Activated B cell treated with CpG ODN at 0.5 μM for 24 hours (primary cell): ENCODE measurements around the gene TSPAN10. TPM values are rescaled to one million over a fixed set of nuclear protein-coding genes. Genes with fewer than 3 reads are reported as not detected.

ENCODE experiments used
- ATAC-seq: fragments of 200-7000 bp; cut with Tn5 transposase; one replicate; pipeline ENCODE4 v1.10.0; 2021; ENCODE audit warnings: low read depth, mild to moderate bottlenecking, moderate library complexity
- CTCF ChIA-PET: fragments of 350-600 bp; sonication (Branson Sonifier 250); formaldehyde crosslinking; loops from one replicate; lab custom pipeline; 2021; ENCODE audit warnings: antibody characterized with exemption; lab: Charles Lee
- POLR2A ChIA-PET: fragments of 350-600 bp; sonication (Branson Sonifier 250); formaldehyde crosslinking; loops from one replicate; lab custom pipeline; 2021; ENCODE audit warnings: antibody characterized with exemption; lab: Charles Lee
- DNase-seq: peaks from one replicate; pipeline ENCODE4 v3.0.0; 2022
- H3K27ac Mint-ChIP-seq: one replicate; pipeline ENCODE4 v1.8.0; 2020; ENCODE audit warnings: mixed read lengths
- H3K27me3 Mint-ChIP-seq: one replicate; pipeline ENCODE4 v1.8.0; 2021; ENCODE audit warnings: mixed read lengths
- H3K36me3 Mint-ChIP-seq: one replicate; pipeline ENCODE4 v1.8.0; 2021; ENCODE audit warnings: low read depth, mixed read lengths
- H3K4me1 Mint-ChIP-seq: one replicate; pipeline ENCODE4 v1.8.0; 2021; ENCODE audit warnings: mixed read lengths
- H3K4me3 Mint-ChIP-seq: one replicate; pipeline ENCODE4 v1.8.0; 2020; ENCODE audit warnings: mild to moderate bottlenecking, mixed read lengths
- H3K9me3 Mint-ChIP-seq: one replicate; pipeline ENCODE4 v1.8.0; 2020; ENCODE audit warnings: mixed read lengths
- intact Hi-C: fragments of 100-400 bp; cut with micrococcal nuclease; formaldehyde crosslinking; loops from one replicate; pipeline ENCODE4 v1.15.1; 2024
- total RNA-seq: library from RNA; stranded (reverse); gene quantifications from 2 replicates; pipeline ENCODE4 v1.2.3, GENCODE V29; 2022
- TF ChIP-seq, protein P1 (sequence below): fragments of 200-600 bp; IDR thresholded peaks from one replicate; pipeline ENCODE4 v1.8.0; 2022; ENCODE audit warnings: antibody characterized with exemption, mild to moderate bottlenecking

TSPAN10 gene
- total RNA-seq, 1 donor from 2014 or later = 0.95 TPM

DNA sequence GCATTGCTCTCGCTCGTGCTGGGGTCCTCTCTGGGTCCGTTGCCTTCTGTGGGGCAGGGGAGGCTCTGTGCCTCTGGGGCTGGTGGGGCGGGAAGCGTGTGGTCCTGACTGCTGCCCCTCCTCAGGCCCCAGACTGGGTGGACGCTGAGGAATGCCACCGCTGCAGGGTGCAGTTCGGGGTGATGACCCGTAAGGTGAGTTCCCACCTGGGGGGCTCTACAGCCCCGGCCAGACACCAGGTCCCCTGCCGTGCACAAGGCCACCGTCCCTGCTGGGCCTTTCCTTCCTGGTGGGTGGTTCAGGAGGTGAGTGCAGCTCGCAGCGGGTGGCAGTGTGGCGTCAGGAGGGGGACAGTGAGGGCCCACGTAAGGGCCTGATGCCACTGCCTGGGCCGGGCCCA lies 53.6 kb downstream of the TSPAN10 start:
- Mint-ChIP-seq H3K4me1 (peaks cover 8% of the 10 kb centered on the region), H3K27ac (no peak overlapping the region), H3K4me3 (no peak overlapping the region), H3K27me3 (no peaks in the 10 kb centered on the region), H3K9me3 (no peaks in the 10 kb centered on the region), H3K36me3 (peaks cover 62% of the 10 kb centered on the region)
- ChIA-PET POLR2A (no interaction called here), CTCF (no interaction called here)
- no peak for DNase-seq
- intact Hi-C loops = no loop called here
- no peak for ATAC-seq
- TF ChIP-seq, protein P1, sequence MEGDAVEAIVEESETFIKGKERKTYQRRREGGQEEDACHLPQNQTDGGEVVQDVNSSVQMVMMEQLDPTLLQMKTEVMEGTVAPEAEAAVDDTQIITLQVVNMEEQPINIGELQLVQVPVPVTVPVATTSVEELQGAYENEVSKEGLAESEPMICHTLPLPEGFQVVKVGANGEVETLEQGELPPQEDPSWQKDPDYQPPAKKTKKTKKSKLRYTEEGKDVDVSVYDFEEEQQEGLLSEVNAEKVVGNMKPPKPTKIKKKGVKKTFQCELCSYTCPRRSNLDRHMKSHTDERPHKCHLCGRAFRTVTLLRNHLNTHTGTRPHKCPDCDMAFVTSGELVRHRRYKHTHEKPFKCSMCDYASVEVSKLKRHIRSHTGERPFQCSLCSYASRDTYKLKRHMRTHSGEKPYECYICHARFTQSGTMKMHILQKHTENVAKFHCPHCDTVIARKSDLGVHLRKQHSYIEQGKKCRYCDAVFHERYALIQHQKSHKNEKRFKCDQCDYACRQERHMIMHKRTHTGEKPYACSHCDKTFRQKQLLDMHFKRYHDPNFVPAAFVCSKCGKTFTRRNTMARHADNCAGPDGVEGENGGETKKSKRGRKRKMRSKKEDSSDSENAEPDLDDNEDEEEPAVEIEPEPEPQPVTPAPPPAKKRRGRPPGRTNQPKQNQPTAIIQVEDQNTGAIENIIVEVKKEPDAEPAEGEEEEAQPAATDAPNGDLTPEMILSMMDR = no peak

DNA sequence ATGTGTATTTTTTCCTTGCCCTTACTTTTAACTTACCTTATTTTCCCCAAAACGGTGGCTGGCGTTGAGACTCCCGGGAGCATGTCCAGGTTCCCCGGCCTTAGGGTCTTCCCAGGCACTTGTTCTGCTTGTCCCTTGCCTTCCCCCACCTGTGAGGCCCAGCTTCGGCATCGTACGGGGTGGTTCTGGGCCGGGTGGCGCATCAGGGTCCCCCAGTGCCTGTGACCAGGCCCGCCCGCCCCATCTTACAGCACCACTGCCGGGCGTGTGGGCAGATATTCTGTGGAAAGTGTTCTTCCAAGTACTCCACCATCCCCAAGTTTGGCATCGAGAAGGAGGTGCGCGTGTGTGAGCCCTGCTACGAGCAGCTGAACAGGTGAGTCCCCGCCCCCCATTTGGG lies 54.2 kb downstream of the TSPAN10 start:
- DNase-seq (no peak), ATAC-seq (no peak)
- H3K4me3 Mint-ChIP-seq = no peak overlapping the region
- ChIA-PET CTCF (no interaction called here), POLR2A (no interaction called here)
- no peak overlapping the region for H3K27ac Mint-ChIP-seq
- peaks cover 4% of the 10 kb centered on the region for H3K4me1 Mint-ChIP-seq
- H3K9me3 Mint-ChIP-seq = no peaks in the 10 kb centered on the region
- no peaks in the 10 kb centered on the region for H3K27me3 Mint-ChIP-seq
- intact Hi-C loops = no loop called here
- peaks cover 63% of the 10 kb centered on the region for H3K36me3 Mint-ChIP-seq
- TF ChIP-seq, protein P1 = no peak

DNA sequence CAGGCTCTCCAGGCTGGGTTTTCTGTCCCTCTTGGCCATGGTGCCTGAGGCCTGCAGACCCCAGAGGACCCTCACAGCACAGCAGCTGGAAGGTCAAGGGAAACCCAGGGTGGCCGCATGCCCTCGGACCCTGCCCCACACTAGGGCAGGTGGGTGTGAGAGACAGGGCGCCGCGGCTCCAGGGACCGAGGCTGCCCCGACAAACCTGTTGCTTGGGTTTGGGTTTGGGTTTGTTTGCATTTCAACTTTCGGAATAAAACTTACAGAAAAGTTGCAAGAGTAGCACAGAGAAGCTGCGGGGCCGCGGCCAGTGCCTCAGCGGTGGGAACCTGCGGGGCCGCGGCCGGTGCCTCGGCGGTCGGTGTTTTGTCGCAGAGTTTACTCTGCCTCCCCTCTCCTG lies 54.6 kb downstream of the TSPAN10 start:
- no peaks in the 10 kb centered on the region for H3K9me3 Mint-ChIP-seq
- TF ChIP-seq, protein P1 = no peak
- ChIA-PET CTCF (no interaction called here), POLR2A (no interaction called here)
- ATAC-seq (no peak), DNase-seq (no peak)
- intact Hi-C loops = no loop called here
- H3K4me1 Mint-ChIP-seq = peaks cover 2% of the 10 kb centered on the region
- H3K27me3 Mint-ChIP-seq = no peaks in the 10 kb centered on the region
- peaks cover 63% of the 10 kb centered on the region for H3K36me3 Mint-ChIP-seq
- no peak overlapping the region for H3K4me3 Mint-ChIP-seq
- H3K27ac Mint-ChIP-seq = no peak overlapping the region

DNA sequence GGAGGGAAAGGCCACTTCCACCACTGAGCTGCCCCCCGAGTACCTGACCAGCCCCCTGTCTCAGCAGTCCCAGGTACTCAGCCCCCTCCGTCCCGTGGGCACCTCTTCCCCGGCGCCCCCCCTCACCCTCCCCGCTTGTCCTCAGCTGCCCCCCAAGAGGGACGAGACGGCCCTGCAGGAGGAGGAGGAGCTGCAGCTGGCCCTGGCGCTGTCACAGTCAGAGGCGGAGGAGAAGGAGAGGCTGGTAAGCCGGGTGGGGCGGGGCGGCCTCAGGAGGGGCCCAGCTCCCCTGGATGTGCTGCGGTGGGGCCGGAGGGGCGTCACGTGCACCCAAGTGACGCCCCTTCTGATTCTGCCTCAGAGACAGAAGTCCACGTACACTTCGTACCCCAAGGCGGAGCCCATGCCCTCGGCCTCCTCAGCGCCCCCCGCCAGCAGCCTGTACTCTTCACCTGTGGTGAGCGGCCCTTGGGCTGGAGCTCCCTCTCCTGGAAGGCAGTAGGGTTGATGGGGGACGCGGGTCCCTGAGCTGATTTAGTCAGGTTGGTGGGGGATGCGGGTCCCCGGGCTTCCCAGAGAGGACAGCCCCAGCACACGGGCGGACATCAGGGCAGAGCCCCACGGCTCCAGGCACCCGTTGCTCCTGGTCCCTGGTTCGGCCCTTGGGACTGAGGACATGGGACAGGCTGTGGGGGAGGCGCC lies 56.7 kb downstream of the TSPAN10 start:
- H3K4me1 Mint-ChIP-seq = no peaks in the 10 kb centered on the region
- intact Hi-C loops = no loop called here
- H3K4me3 Mint-ChIP-seq = no peak overlapping the region
- no peak overlapping the region for H3K27ac Mint-ChIP-seq
- peaks cover 69% of the 10 kb centered on the region for H3K36me3 Mint-ChIP-seq
- DNase-seq (no peak), ATAC-seq (no peak)
- H3K9me3 Mint-ChIP-seq = no peaks in the 10 kb centered on the region
- no peaks in the 10 kb centered on the region for H3K27me3 Mint-ChIP-seq
- TF ChIP-seq, protein P1 = no peak
- ChIA-PET POLR2A (interaction anchor here (0.5 kb wide), 1 partner anchor 30 kb away, joined by 3 read pairs; no protein-coding TSS in a partner anchor), CTCF (no interaction called here)

DNA sequence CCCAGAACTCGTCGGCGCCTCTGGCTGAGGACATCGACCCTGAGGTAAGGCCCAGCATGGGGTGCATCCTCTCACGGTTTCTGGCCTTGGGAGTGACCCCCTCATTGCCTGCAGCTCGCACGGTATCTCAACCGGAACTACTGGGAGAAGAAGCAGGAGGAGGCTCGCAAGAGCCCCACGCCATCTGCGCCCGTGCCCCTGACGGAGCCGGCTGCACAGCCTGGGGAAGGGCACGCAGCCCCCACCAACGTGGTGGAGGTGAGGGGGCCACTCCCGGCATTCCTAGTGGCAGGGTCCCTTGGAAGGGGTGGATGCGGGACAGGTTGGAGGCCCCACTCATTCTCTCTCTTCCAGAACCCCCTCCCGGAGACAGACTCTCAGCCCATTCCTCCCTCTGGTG lies 57.8 kb downstream of the TSPAN10 start:
- ATAC-seq (no peak), DNase-seq (no peak)
- H3K36me3 Mint-ChIP-seq = peaks cover 66% of the 10 kb centered on the region
- TF ChIP-seq, protein P1 = no peak
- no peaks in the 10 kb centered on the region for H3K4me1 Mint-ChIP-seq
- H3K27ac Mint-ChIP-seq = no peak overlapping the region
- H3K9me3 Mint-ChIP-seq = no peaks in the 10 kb centered on the region
- no peaks in the 10 kb centered on the region for H3K27me3 Mint-ChIP-seq
- CTCF ChIA-PET = no interaction called here
- POLR2A ChIA-PET = no interaction called here
- intact Hi-C loops = no loop called here
- H3K4me3 Mint-ChIP-seq = no peak overlapping the region
